Trophoblast cell (in vitro differentiated cells and primary cell): ENCODE results near the gene CALML5.

Source experiments
- DNase-seq, 2 donors: peaks; one replicate each; pipeline ENCODE4 v3.0.0-alpha.2; 2016
- H2AFZ ChIP-seq: 2 replicates; pipeline ENCODE4 v1.6.1; 2013; ENCODE audit warnings: low read length, moderate library complexity, mild to moderate bottlenecking; ENCODE audit not compliant: insufficient read depth, poor library complexity
- H2AK5ac ChIP-seq: 2 replicates; pipeline ENCODE4 v1.6.1; 2013; ENCODE audit warnings: mild to moderate bottlenecking, low read length
- H2BK120ac ChIP-seq: 2 replicates; pipeline ENCODE4 v1.6.1; 2013; ENCODE audit warnings: low read length, mild to moderate bottlenecking, moderate library complexity; ENCODE audit not compliant: insufficient read depth, poor library complexity
- H2BK12ac ChIP-seq: 2 replicates; pipeline ENCODE4 v1.6.1; 2013; ENCODE audit warnings: mild to moderate bottlenecking, low read length, moderate library complexity
- H2BK5ac ChIP-seq: 2 replicates; pipeline ENCODE4 v1.6.1; 2013; ENCODE audit warnings: low read length, low read depth, moderate library complexity, mild to moderate bottlenecking; ENCODE audit not compliant: poor library complexity
- H3K14ac ChIP-seq: 2 replicates; pipeline ENCODE4 v1.6.1; 2013; ENCODE audit warnings: mild to moderate bottlenecking, low read length
- H3K18ac ChIP-seq: 2 replicates; pipeline ENCODE4 v1.6.1; 2013; ENCODE audit warnings: mild to moderate bottlenecking, low read length
- H3K23ac ChIP-seq: 2 replicates; pipeline ENCODE4 v1.6.1; 2013; ENCODE audit warnings: low read length
- H3K27ac ChIP-seq: 2 replicates; pipeline ENCODE4 v1.5.1; 2013; ENCODE audit warnings: low read depth, mild to moderate bottlenecking, inconsistent platforms, low read length, moderate library complexity
- H3K27me3 ChIP-seq: 2 replicates; pipeline ENCODE4 v1.6.1; 2013; ENCODE audit warnings: inconsistent platforms, mild to moderate bottlenecking, low read length, moderate library complexity; ENCODE audit not compliant: insufficient read depth
- H3K36me3 ChIP-seq, 2 experiments: 1 replicate in 1 of 2; 2 replicates in 1 of 2; pipeline ENCODE4 v1.6.1; 2013; ENCODE audit warnings: low read length in 2 of 2, mild to moderate bottlenecking in 2 of 2, moderate library complexity in 1 of 2; ENCODE audit not compliant: insufficient read depth in 2 of 2, control insufficient read depth in 1 of 2
- H3K4ac ChIP-seq: 2 replicates; pipeline ENCODE4 v1.6.1; 2013; ENCODE audit warnings: low read depth, mild to moderate bottlenecking, low read length, moderate library complexity
- H3K4me1 ChIP-seq, 2 experiments: 1 replicate in 1 of 2; 2 replicates in 1 of 2; pipeline ENCODE4 v1.6.1; 2013; ENCODE audit warnings: low read length in 2 of 2, mild to moderate bottlenecking in 2 of 2, moderate library complexity in 1 of 2; ENCODE audit not compliant: insufficient read depth in 2 of 2, control insufficient read depth in 1 of 2
- H3K4me2 ChIP-seq: 2 replicates; pipeline ENCODE4 v1.6.1; 2013; ENCODE audit warnings: inconsistent platforms, mild to moderate bottlenecking, low read length, moderate library complexity
- H3K4me3 ChIP-seq: 2 replicates; pipeline ENCODE4 v1.5.1; 2013; ENCODE audit warnings: mild to moderate bottlenecking, low read depth, low read length, inconsistent platforms
- H3K79me1 ChIP-seq: one replicate; pipeline ENCODE4 v1.6.1; 2013; ENCODE audit warnings: low read length
- H3K79me2 ChIP-seq: 2 replicates; pipeline ENCODE4 v1.6.1; 2013; ENCODE audit warnings: low read length, mild to moderate bottlenecking; ENCODE audit not compliant: control insufficient read depth, insufficient read depth, poor library complexity
- H3K9ac ChIP-seq: 2 replicates; pipeline ENCODE4 v1.6.1; 2013; ENCODE audit warnings: mild to moderate bottlenecking, low read length
- H3K9me3 ChIP-seq: 2 replicates; pipeline ENCODE4 v1.6.1; 2013; ENCODE audit warnings: low read depth, mild to moderate bottlenecking, control low read depth, inconsistent platforms, low read length; ENCODE audit not compliant: insufficient read depth
- H4K12ac ChIP-seq: 2 replicates; pipeline ENCODE4 v1.6.1; 2013; ENCODE audit warnings: low read depth, mild to moderate bottlenecking, low read length, moderate library complexity
- H4K8ac ChIP-seq: 2 replicates; pipeline ENCODE4 v1.6.1; 2013; ENCODE audit warnings: low read depth, mild to moderate bottlenecking, low read length, moderate library complexity
- H4K91ac ChIP-seq: one replicate; pipeline ENCODE4 v1.6.1; 2013; ENCODE audit warnings: low read depth, mild to moderate bottlenecking, low read length, moderate library complexity
- WGBS: extraction: QIAGEN DNeasy Blood & Tissue Kit; methylation state at CpG from one replicate; pipeline ENCODE4 v1.1.7; 2013; ENCODE audit warnings: missing lambda C conversion rate; ENCODE audit not compliant: insufficient read length, insufficient coverage; ENCODE audit errors: extremely low coverage; 5-methylcytosine and 5-hydroxymethylcytosine counted together

Gene CALML5

DNA sequence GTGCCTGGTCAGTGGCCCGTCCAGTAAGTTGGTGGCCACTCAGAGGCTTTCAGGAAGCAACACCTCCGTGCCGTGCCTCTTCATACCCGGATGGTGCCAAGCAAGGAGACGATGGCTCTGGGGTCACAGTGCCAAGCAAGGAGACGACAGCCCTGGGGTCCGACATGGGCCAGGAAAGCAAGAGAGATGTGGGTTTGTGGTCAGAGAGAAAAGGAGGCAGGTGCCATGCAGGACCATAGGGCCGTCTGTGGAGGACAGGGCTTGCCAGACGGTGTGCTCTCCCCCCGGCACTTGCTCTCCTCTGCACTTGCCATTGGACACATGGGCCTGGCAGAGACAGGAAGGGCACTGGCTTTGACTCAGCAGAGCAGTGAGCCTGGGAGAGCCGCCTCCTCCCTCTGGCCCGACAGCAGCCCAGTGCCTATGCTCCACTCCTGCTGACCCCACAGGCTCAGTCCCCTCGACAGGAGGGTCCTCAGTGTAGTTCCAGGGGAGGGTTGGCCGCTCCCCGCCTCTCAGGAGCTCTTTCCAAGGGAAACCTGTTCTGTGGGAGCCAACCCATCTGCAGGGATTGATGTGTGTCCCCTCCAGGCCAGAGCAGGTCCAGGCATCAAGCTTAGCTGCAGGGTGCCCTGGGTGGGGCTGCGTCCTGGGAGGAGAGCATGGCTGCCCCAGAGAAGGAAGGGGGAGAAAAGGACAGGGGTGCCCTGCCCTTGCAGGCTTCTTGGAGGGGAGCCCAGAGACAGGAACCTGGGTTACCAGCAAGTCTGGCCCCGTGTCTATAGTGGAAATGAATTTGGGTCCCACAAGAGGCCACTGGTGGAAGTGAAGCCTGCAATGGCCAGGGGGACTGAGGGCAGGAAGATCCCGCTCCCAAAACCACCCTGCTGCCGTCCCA is 7.6 kb upstream of the CALML5 start:
- Histone ChIP-seq H3K36me3 (no peaks in the 10 kb centered on the region), H4K91ac (peak overlapping the region; percentile 9), H2BK12ac (peak overlapping the region; percentile 37), H2AK5ac (peak overlapping the region; percentile 31), H4K12ac (no peak overlapping the region), H3K4me2 (no peak overlapping the region), H3K4me3 (no peak overlapping the region), H3K23ac (no peak overlapping the region), H3K27me3 (no peaks in the 10 kb centered on the region), H4K8ac (no peak overlapping the region), H2BK120ac (peak overlapping the region; percentile 5), H3K9me3 (no peaks in the 10 kb centered on the region), H3K79me2 (peaks cover 2% of the 10 kb centered on the region), H2AFZ (no peak overlapping the region), H3K4me1 (peaks cover 25 to 33% of the 10 kb centered on the region in 2 experiments), H3K79me1 (peaks cover 18% of the 10 kb centered on the region), H3K14ac (peak overlapping the region; percentile 54), H3K9ac (no peak overlapping the region), H3K27ac (no peak overlapping the region), H3K18ac (peak overlapping the region; percentile 14), H2BK5ac (no peak overlapping the region), H3K4ac (no peak overlapping the region)
- DNase-seq = no peak
- no CpG with 5 or more reads among the region's 19 CpGs for WGBS

DNA sequence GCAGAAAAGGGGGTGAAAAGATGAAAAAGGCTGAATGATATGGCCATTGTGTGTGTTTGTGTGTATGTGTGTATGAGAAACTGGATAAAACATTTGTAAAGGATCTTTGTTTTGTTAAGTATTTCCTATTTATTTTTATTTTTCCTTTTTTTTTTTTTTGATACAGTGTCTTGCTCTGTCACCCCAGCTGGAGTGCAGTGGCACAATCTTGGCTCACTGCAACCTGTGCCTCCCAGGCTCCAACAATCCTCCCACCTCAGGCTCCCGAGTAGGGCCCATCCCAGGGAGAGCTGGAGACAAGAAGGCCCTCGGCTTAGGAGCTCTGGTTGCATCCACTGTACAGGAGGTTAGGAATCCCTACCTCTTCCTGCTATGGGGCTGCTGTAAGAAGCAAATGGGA is 6.9 kb upstream of the CALML5 start:
- no peak overlapping the region for H3K4ac ChIP-seq

GRCh38 chr10:5504146-5505072 is 5.0 kb upstream of the CALML5 start:
- DNase-seq = no peak
- no peaks in the 10 kb centered on the region for H3K9me3 ChIP-seq
- H2BK5ac ChIP-seq = no peak overlapping the region
- H3K18ac ChIP-seq = peak overlapping the region; percentile 7
- H3K9ac ChIP-seq = no peak overlapping the region
- 100% methylated on average over 1 of the region's 18 CpGs for WGBS
- H4K91ac ChIP-seq = peak overlapping the region; percentile 22
- no peak overlapping the region for H3K4ac ChIP-seq
- H2AK5ac ChIP-seq = peak overlapping the region; percentile 27
- H2BK120ac ChIP-seq = peak overlapping the region; percentile 12
- H4K8ac ChIP-seq = no peak overlapping the region
- H2BK12ac ChIP-seq = peak overlapping the region; percentile 19
- no peak overlapping the region for H3K23ac ChIP-seq
- H3K27ac ChIP-seq = no peak overlapping the region
- no peak overlapping the region for H2AFZ ChIP-seq
- H3K4me1 ChIP-seq = peaks cover 26 to 35% of the 10 kb centered on the region in 2 experiments
- peak overlapping the region; percentile 7 for H3K14ac ChIP-seq
- no peaks in the 10 kb centered on the region for H3K27me3 ChIP-seq
- no peak overlapping the region for H3K4me3 ChIP-seq
- peaks cover 18% of the 10 kb centered on the region for H3K79me1 ChIP-seq
- H3K79me2 ChIP-seq = peaks cover 3% of the 10 kb centered on the region
- no peaks in the 10 kb centered on the region for H3K36me3 ChIP-seq
- no peak overlapping the region for H4K12ac ChIP-seq
- no peak overlapping the region for H3K4me2 ChIP-seq

More for the DNA sequence above, 6.9 kb upstream of the CALML5 start:
- Histone ChIP-seq H3K4me3 (no peak overlapping the region), H3K79me1 (peaks cover 18% of the 10 kb centered on the region), H3K36me3 (no peaks in the 10 kb centered on the region), H4K8ac (no peak overlapping the region), H4K12ac (no peak overlapping the region), H3K27ac (no peak overlapping the region), H3K14ac (peak overlapping the region; percentile 54), H3K79me2 (peaks cover 2% of the 10 kb centered on the region), H3K18ac (peak overlapping the region; percentile 14), H2BK5ac (no peak overlapping the region), H2BK120ac (peak overlapping the region; percentile 4), H3K9ac (no peak overlapping the region), H3K4me2 (no peak overlapping the region), H4K91ac (peak overlapping the region; percentile 9), H2AFZ (no peak overlapping the region), H3K4me1 (peaks cover 26 to 33% of the 10 kb centered on the region in 2 experiments), H3K27me3 (no peaks in the 10 kb centered on the region), H2BK12ac (peak overlapping the region; percentile 27), H3K9me3 (no peaks in the 10 kb centered on the region), H2AK5ac (peak overlapping the region; percentile 6), H3K23ac (no peak overlapping the region)
- no CpG with 5 or more reads among the region's 2 CpGs for WGBS
- no peak for DNase-seq

- WGBS = no CpG with 5 or more reads among the region's 3 CpGs
Measured at GRCh38 chr10:5503477-5503835, 4.1 kb upstream of the CALML5 start.

More at GRCh38 chr10:5503477-5503835, 4.1 kb upstream of the CALML5 start:
- Histone ChIP-seq H3K23ac (no peak overlapping the region), H3K79me1 (peaks cover 23% of the 10 kb centered on the region), H3K9ac (no peak overlapping the region), H3K4me3 (no peak overlapping the region), H3K4ac (no peak overlapping the region), H2BK5ac (peak overlapping the region; percentile 5), H3K14ac (no peak overlapping the region), H3K36me3 (no peaks in the 10 kb centered on the region), H2AFZ (no peak overlapping the region), H3K27ac (no peak overlapping the region), H3K4me1 (peaks cover 29 to 35% of the 10 kb centered on the region in 2 experiments), H4K91ac (peak overlapping the region; percentile 22), H2AK5ac (no peak overlapping the region), H3K27me3 (no peaks in the 10 kb centered on the region), H3K9me3 (no peaks in the 10 kb centered on the region), H4K12ac (no peak overlapping the region), H3K18ac (no peak overlapping the region), H3K79me2 (peaks cover 3% of the 10 kb centered on the region), H4K8ac (no peak overlapping the region), H2BK12ac (peak overlapping the region; percentile 6), H3K4me2 (peak overlapping the region; percentile 10), H2BK120ac (no peak overlapping the region)
- DNase-seq = peak; percentile 35 to 75
